Measurements from ENCODE around the gene MAN1A1. TPM values are rescaled to one million over a fixed set of nuclear protein-coding genes. Genes with fewer than 3 reads are reported as not detected.
"Not testable (repeated sequence)": the region's sequence is repeated elsewhere in the genome, so short reads cannot be mapped to it uniquely, and the experiment has no call there.

Gene MAN1A1
- total and polyA plus RNA-seq, 7 donors = 10.2 to 143 (median 81.9) TPM

- Histone ChIP-seq H3K36me3 (no peaks in the 10 kb centered on the region), H3K27ac (no peak overlapping the region), H3K4me1 (peaks cover 0 to 14% (median 0%) of the 10 kb centered on the region in 4 donors), H3K27me3 (no peaks in the 10 kb centered on the region), H3K9me3 (no peaks in the 10 kb centered on the region), H3K4me3 (no peak overlapping the region)
- no peak for DNase-seq
- intact Hi-C loops (cut with DNase I) = no loop called here
- TF ChIP-seq CTCF (IDR thresholded peaks at IDR 0.05) = no peak
- no peak for TF ChIP-seq EP300 (IDR thresholded peaks at IDR 0.05)
- TF ChIP-seq POLR2A (IDR thresholded peaks at IDR 0.05) = no peak
- TF ChIP-seq POLR2AphosphoS5 (IDR thresholded peaks at IDR 0.05) = no peak
- 76% methylated on average over 3 of the region's 3 CpGs for WGBS, 2 donors
Observed at GRCh38 chr6:119171088-119171841, 178.3 kb downstream of the MAN1A1 start.

GRCh38 chr6:119170447-119171087, 179.0 kb downstream of the MAN1A1 start:
- no peaks in the 10 kb centered on the region for H3K9me3 ChIP-seq
- intact Hi-C loops (cut with DNase I) = no loop called here
- 51 to 63% methylated on average over 8 of the region's 8 CpGs for WGBS, 2 donors
- H3K4me1 ChIP-seq = peaks cover 0 to 7% (median 0%) of the 10 kb centered on the region in 4 donors
- no peak overlapping the region for H3K4me3 ChIP-seq
- no peak overlapping the region for H3K27ac ChIP-seq
- no peak for DNase-seq
- H3K27me3 ChIP-seq = no peaks in the 10 kb centered on the region
- no peaks in the 10 kb centered on the region for H3K36me3 ChIP-seq
- TF ChIP-seq CTCF (IDR thresholded peaks at IDR 0.05) = no peak
- no peak for TF ChIP-seq EP300 (IDR thresholded peaks at IDR 0.05)
- TF ChIP-seq POLR2A (IDR thresholded peaks at IDR 0.05) = no peak
- no peak for TF ChIP-seq POLR2AphosphoS5 (IDR thresholded peaks at IDR 0.05)

- TF ChIP-seq EP300 (IDR thresholded peaks at IDR 0.05) (no peak), POLR2AphosphoS5 (IDR thresholded peaks at IDR 0.05) (no peak), POLR2A (IDR thresholded peaks at IDR 0.05) (no peak), CTCF (IDR thresholded peaks at IDR 0.05) (no peak)
- intact Hi-C loops (cut with DNase I) = no loop called here
- DNase-seq = no peak
- H3K36me3 ChIP-seq = no peaks in the 10 kb centered on the region
- H3K4me3 ChIP-seq = no peak overlapping the region
- 91 to 94% methylated on average over 1 of the region's 1 CpG for WGBS, 2 donors
- no peaks in the 10 kb centered on the region for H3K9me3 ChIP-seq
- H3K27me3 ChIP-seq = no peaks in the 10 kb centered on the region
- H3K27ac ChIP-seq = no peak overlapping the region
- H3K4me1 ChIP-seq = peaks cover 0 to 4% (median 0%) of the 10 kb centered on the region in 4 donors
Observed at GRCh38 chr6:119170103-119170446, 179.5 kb downstream of the MAN1A1 start.

GRCh38 chr6:119169355-119169754, 180.2 kb downstream of the MAN1A1 start:
- H3K36me3 ChIP-seq; H3K4me3 ChIP-seq; H3K27ac ChIP-seq; intact Hi-C loops (cut with DNase I); DNase-seq; H3K4me1 ChIP-seq; H3K27me3 ChIP-seq; H3K9me3 ChIP-seq: not testable (repeated sequence)
- WGBS, 2 donors = 95 to 96% methylated on average over 2 of the region's 2 CpGs

GRCh38 chr6:119166024-119166784, 183.4 kb downstream of the MAN1A1 start:
- no peak for TF ChIP-seq POLR2A (IDR thresholded peaks at IDR 0.05)
- no peak for TF ChIP-seq CTCF (IDR thresholded peaks at IDR 0.05)
- no peak for TF ChIP-seq EP300 (IDR thresholded peaks at IDR 0.05)
- no peak for TF ChIP-seq POLR2AphosphoS5 (IDR thresholded peaks at IDR 0.05)
- DNase-seq = no peak
- WGBS, 2 donors = 94% methylated on average over 3 of the region's 3 CpGs
- Histone ChIP-seq H3K4me1 (no peaks in the 10 kb centered on the region), H3K27me3 (no peaks in the 10 kb centered on the region), H3K27ac (no peak overlapping the region), H3K4me3 (no peak overlapping the region), H3K36me3 (no peaks in the 10 kb centered on the region), H3K9me3 (no peaks in the 10 kb centered on the region)
- intact Hi-C loops (cut with DNase I) = no loop called here

All from sigmoid colon (tissue), 7 donors.